ENCODE data around the gene METTL1. TPM values are rescaled to one million over a fixed set of nuclear protein-coding genes. Genes with fewer than 3 reads are reported as not detected.

Gene METTL1
- total RNA-seq, 5 donors from 2014 or later (not counting 1 experiment from before 2014, with no cell fraction given) = 10.3 to 17.4 (median 14.5) TPM

- Mint-ChIP-seq H3K9me3 (no peaks in the 10 kb centered on the region), H3K36me3 (peaks cover 28% of the 10 kb centered on the region), H3K27ac (peak overlapping the region in 1 of 2 donors; percentile 6), H3K27me3 (no peaks in the 10 kb centered on the region), H3K4me1 (peaks cover 18 to 24% (median 19%) of the 10 kb centered on the region in 3 donors), H3K4me3 (no peak overlapping the region)
- ATAC-seq (replicated peaks in 1 of 4) = no peak
- ChIA-PET CTCF (no interaction called here), POLR2A (interaction anchor here in 1 of 2 donors (0.6 to 0.7 kb wide), 2 partner anchors 10 to 12 kb away, joined by 3 to 5 read pairs; no protein-coding TSS in a partner anchor)
- Histone ChIP-seq H3K9me3 (no peaks in the 10 kb centered on the region), H3K27ac (ENCODE audit: low read length) (no peak overlapping the region), H3K27me3 (replicated peaks in 1 of 2; ENCODE audit: control insufficient read depth in 2 of 2, extremely low read depth in 1 of 2, insufficient read depth in 2 of 2, low read length in 1 of 2) (no peaks in the 10 kb centered on the region), H3K36me3 (ENCODE audit: control insufficient read depth in 2 of 2, extremely low read depth in 1 of 2, insufficient read depth in 1 of 2, low read length in 1 of 2) (peaks cover 24 to 59% of the 10 kb centered on the region in 2 donors), H3K4me1 (ENCODE audit: control insufficient read depth in 1 of 2, extremely low read depth in 1 of 2, insufficient read depth in 2 of 2, low read length in 2 of 2) (peaks cover 0 to 12% of the 10 kb centered on the region in 2 experiments), H3K4me3 (ENCODE audit: control insufficient read depth in 1 of 2, extremely low read depth in 1 of 2, low read length in 1 of 2) (no peak overlapping the region)
- WGBS (ENCODE audit: insufficient coverage) = 100% methylated on average over 1 of the region's 11 CpGs
- no peak for DNase-seq
Observed at GRCh38 chr12:57720606-57721595, 51.0 kb downstream of the METTL1 start.

- WGBS (ENCODE audit: insufficient coverage) = 89% methylated on average over 13 of the region's 20 CpGs
- Histone ChIP-seq H3K27ac (ENCODE audit: low read length) (no peak overlapping the region), H3K27me3 (replicated peaks in 1 of 2; ENCODE audit: control insufficient read depth in 2 of 2, extremely low read depth in 1 of 2, insufficient read depth in 2 of 2, low read length in 1 of 2) (no peaks in the 10 kb centered on the region), H3K4me3 (ENCODE audit: control insufficient read depth in 1 of 2, extremely low read depth in 1 of 2, low read length in 1 of 2) (no peak overlapping the region), H3K36me3 (ENCODE audit: control insufficient read depth in 2 of 2, extremely low read depth in 1 of 2, insufficient read depth in 1 of 2, low read length in 1 of 2) (peaks cover 23 to 62% of the 10 kb centered on the region in 2 donors), H3K4me1 (ENCODE audit: control insufficient read depth in 1 of 2, extremely low read depth in 1 of 2, insufficient read depth in 2 of 2, low read length in 2 of 2) (peaks cover 0 to 6% of the 10 kb centered on the region in 2 experiments), H3K9me3 (no peaks in the 10 kb centered on the region)
- peaks cover 32% of the 10 kb centered on the region for H3K36me3 Mint-ChIP-seq
- peaks cover 16 to 20% (median 17%) of the 10 kb centered on the region in 3 donors for H3K4me1 Mint-ChIP-seq
- POLR2A ChIA-PET = interaction anchor here in 1 of 2 donors (0.6 to 0.7 kb wide), 3 partner anchors 10 to 30 kb away, joined by 3 to 5 read pairs (median 3); no protein-coding TSS in a partner anchor
- CTCF ChIA-PET = no interaction called here
- H3K27ac Mint-ChIP-seq = peak overlapping the region in 1 of 2 donors; percentile 58
- DNase-seq (no peak), ATAC-seq (replicated peaks in 1 of 4) (no peak)
- H3K9me3 Mint-ChIP-seq = no peaks in the 10 kb centered on the region
- H3K4me3 Mint-ChIP-seq = no peak overlapping the region
- H3K27me3 Mint-ChIP-seq = no peaks in the 10 kb centered on the region
Observed at GRCh38 chr12:57719777-57720605, 51.9 kb downstream of the METTL1 start.

DNA sequence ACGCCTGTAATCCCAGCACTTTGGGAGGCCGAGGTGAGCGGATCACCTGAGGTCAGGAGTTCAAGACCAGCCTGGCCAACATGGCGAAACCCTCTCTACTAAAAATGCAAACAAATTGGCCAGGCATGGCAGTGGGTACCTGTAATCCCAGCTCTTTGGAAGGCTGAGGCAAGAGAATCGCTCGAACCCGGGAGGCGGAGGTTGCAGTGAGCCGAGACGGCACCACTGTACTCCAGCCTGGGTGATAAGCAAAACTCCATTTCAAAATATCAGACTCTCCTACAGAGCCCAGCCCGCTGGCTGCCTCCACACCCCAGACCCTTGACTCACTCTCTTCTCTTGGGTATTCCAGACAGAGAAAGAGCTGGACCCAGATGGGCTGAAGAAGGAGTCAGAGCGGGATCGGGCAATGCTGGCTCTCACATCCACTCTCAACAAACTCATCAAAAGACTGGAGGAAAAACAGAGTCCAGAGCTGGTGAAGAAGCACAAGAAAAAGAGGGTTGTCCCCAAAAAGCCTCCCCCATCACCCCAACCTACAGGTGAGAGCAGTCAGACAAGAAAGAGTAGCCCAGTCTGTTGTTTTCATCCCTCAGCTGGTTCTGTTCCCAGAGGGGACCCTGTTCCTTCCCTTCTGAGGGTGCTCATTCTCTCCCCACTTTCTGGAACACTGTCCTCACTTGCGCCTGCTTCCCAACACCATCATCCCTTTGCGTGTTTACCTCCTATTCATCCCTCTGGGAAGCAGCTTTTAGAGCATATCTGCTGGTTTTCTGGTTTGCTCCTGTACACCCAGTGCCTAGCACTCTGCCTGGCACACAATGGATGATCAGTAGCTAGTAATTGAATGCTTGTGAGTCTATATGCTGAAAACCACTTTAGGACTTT is 53.0 kb downstream of the METTL1 start:
- peak overlapping the region in 1 of 2 donors; percentile 58 for H3K27ac Mint-ChIP-seq
- no peaks in the 10 kb centered on the region for H3K27me3 ChIP-seq (replicated peaks in 1 of 2; ENCODE audit: control insufficient read depth in 2 of 2, extremely low read depth in 1 of 2, insufficient read depth in 2 of 2, low read length in 1 of 2)
- no peaks in the 10 kb centered on the region for H3K27me3 Mint-ChIP-seq
- H3K36me3 Mint-ChIP-seq = peaks cover 32% of the 10 kb centered on the region
- H3K27ac ChIP-seq (ENCODE audit: low read length) = no peak overlapping the region
- H3K4me1 Mint-ChIP-seq = peaks cover 11 to 16% (median 12%) of the 10 kb centered on the region in 3 donors
- no peaks in the 10 kb centered on the region for H3K9me3 ChIP-seq
- no peak overlapping the region for H3K4me3 ChIP-seq (ENCODE audit: control insufficient read depth in 1 of 2, extremely low read depth in 1 of 2, low read length in 1 of 2)
- DNase-seq (no peak), ATAC-seq (replicated peaks in 1 of 4) (no peak)
- peaks cover 23 to 67% of the 10 kb centered on the region in 2 donors for H3K36me3 ChIP-seq (ENCODE audit: control insufficient read depth in 2 of 2, extremely low read depth in 1 of 2, insufficient read depth in 1 of 2, low read length in 1 of 2)
- no peaks in the 10 kb centered on the region for H3K4me1 ChIP-seq (ENCODE audit: control insufficient read depth in 1 of 2, extremely low read depth in 1 of 2, insufficient read depth in 2 of 2, low read length in 2 of 2)
- ChIA-PET CTCF (interaction anchor here in 1 of 2 donors (0.8 kb wide), 1 partner anchor 63 kb away, joined by 4 read pairs; no protein-coding TSS in a partner anchor), POLR2A (no interaction called here)
- no peaks in the 10 kb centered on the region for H3K9me3 Mint-ChIP-seq
- WGBS (ENCODE audit: insufficient coverage) = 94% methylated on average over 10 of the region's 15 CpGs
- H3K4me3 Mint-ChIP-seq = no peak overlapping the region

Other genes with a start within 250 kb of the METTL1 start
- gene MBD6, start 249.3 kb downstream of the METTL1 start, total RNA-seq = 100 to 1,000 TPM; 109 to 122 (median 114) TPM
- 10 to 100 TPM; 60.1 to 81.9 (median 71.5) TPM for gene DCTN2, start 224.9 kb downstream of the METTL1 start, total RNA-seq
- gene KIF5A, start 222.1 kb downstream of the METTL1 start, total RNA-seq = 1 to 10 TPM in 2 of 5 donors, under 1 TPM in 3; 0.83 to 1.8 (median 0.92) TPM
- 10 to 100 TPM; 21.7 to 30.9 (median 27.9) TPM for gene PIP4K2C, start 180.9 kb downstream of the METTL1 start, total RNA-seq
- gene DTX3, start 167.3 kb downstream of the METTL1 start, total RNA-seq = 10 to 100 TPM; 27.1 to 37.2 (median 30.4) TPM
- 1 to 10 TPM in 1 of 5 donors, under 1 TPM in 4; 0.67 to 1.4 (median 0.84) TPM for gene ARHGEF25, start 160.7 kb downstream of the METTL1 start, total RNA-seq
- gene B4GALNT1, start 138.9 kb downstream of the METTL1 start, total RNA-seq = under 1 TPM in 3 of 5 donors, not detected in 2; 0.16 to 0.54 (median 0.26) TPM
- 100 to 1,000 TPM; 135 to 181 (median 164) TPM for gene OS9, start 78.0 kb downstream of the METTL1 start, total RNA-seq
- 10 to 100 TPM; 43.2 to 74.6 (median 66.4) TPM for gene AGAP2, start 33.4 kb downstream of the METTL1 start, total RNA-seq
- gene TSPAN31, start 27.1 kb downstream of the METTL1 start, total RNA-seq = 10 to 100 TPM; 12.8 to 25.6 (median 15.5) TPM
- 10 to 100 TPM; 24.1 to 53.9 (median 46.2) TPM for gene CDK4, start 19.8 kb downstream of the METTL1 start, total RNA-seq
- 10 to 100 TPM; 45.4 to 72.9 (median 71.7) TPM for gene MARCHF9, start 17.0 kb downstream of the METTL1 start, total RNA-seq
- gene CYP27B1, start 5.0 kb downstream of the METTL1 start, total RNA-seq = 1 to 10 TPM in 3 of 5 donors, under 1 TPM in 2; 0.76 to 2.1 (median 1.2) TPM
- 1 to 10 TPM; 2.4 to 5.1 (median 3.4) TPM for gene EEF1AKMT3, start 509 bp upstream of the METTL1 start, total RNA-seq
- gene TSFM, start 10.7 kb upstream of the METTL1 start, total RNA-seq = 10 to 100 TPM; 15.5 to 21.5 (median 20.2) TPM
- 10 to 100 TPM in 1 of 5 donors, 1 to 10 TPM in 4; 2.2 to 12.3 (median 8.9) TPM for gene AVIL, start 46.6 kb upstream of the METTL1 start, total RNA-seq
- 100 to 1,000 TPM; 132 to 246 (median 234) TPM for gene CTDSP2, start 74.6 kb upstream of the METTL1 start, total RNA-seq
- gene ATP23, start 169.5 kb upstream of the METTL1 start, total RNA-seq = 1 to 10 TPM; 3.1 to 9.7 (median 7.7) TPM

Data from T-cell (primary cell).